ENCODE data around the gene ZNF608.
A peak's percentile ranks its signal among the peaks of the same experiment; 100 is the strongest.

The ZNF608 gene

DNA sequence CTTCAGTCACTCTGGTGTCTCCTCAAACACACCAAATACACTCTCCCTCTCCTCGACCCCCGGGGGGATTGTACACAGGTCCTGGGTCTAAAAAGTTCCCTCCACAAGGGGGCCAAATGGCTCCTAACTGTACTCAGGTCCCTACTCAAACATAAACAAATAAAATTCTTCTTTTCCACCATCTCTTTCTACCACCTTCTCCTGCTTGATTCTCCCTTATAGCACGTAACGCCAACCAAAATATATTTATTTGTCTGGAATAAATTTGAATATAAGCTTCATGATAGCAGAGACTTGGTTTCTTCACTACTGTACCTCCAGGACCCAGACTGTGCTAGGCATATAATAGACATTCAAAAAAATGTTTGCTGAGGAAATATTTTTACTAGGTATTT, 21.4 kb downstream of the ZNF608 start:
- no peaks in the 10 kb centered on the region for H4K20me1 ChIP-seq (ENCODE audit: low read depth, low read length)
- H3K27ac ChIP-seq (ENCODE audit: low read depth, low read length): peak overlapping the region; percentile 98
- H3K79me2 ChIP-seq (ENCODE audit: insufficient read depth, low read length): peaks cover 100% of the 10 kb centered on the region
- peaks cover 56% of the 10 kb centered on the region for H3F3A ChIP-seq (ENCODE audit: insufficient read depth)
- H3K36me3 ChIP-seq (ENCODE audit: low read length): no peaks in the 10 kb centered on the region
- peak overlapping the region; percentile 96 for H3K4me2 ChIP-seq (ENCODE audit: low read depth, low read length, poor library complexity, severe bottlenecking)
- no peaks in the 10 kb centered on the region for H3K27me3 ChIP-seq (ENCODE audit: low read length)
- no peaks in the 10 kb centered on the region for H3K9me2 ChIP-seq (replicated peaks; ENCODE audit: insufficient read depth, low read length)
- peak overlapping the region; percentile 62 for H3K9ac ChIP-seq (ENCODE audit: low read length)
- H2AFZ ChIP-seq (ENCODE audit: low read depth, low read length, severe bottlenecking): no peak overlapping the region
- TF ChIP-seq EZH2phosphoT487 (conservative IDR thresholded peaks at IDR 0.05; ENCODE audit: low read length): no peak
- TF ChIP-seq, protein P1, sequence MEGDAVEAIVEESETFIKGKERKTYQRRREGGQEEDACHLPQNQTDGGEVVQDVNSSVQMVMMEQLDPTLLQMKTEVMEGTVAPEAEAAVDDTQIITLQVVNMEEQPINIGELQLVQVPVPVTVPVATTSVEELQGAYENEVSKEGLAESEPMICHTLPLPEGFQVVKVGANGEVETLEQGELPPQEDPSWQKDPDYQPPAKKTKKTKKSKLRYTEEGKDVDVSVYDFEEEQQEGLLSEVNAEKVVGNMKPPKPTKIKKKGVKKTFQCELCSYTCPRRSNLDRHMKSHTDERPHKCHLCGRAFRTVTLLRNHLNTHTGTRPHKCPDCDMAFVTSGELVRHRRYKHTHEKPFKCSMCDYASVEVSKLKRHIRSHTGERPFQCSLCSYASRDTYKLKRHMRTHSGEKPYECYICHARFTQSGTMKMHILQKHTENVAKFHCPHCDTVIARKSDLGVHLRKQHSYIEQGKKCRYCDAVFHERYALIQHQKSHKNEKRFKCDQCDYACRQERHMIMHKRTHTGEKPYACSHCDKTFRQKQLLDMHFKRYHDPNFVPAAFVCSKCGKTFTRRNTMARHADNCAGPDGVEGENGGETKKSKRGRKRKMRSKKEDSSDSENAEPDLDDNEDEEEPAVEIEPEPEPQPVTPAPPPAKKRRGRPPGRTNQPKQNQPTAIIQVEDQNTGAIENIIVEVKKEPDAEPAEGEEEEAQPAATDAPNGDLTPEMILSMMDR (IDR thresholded peaks at IDR 0.05; ENCODE audit: insufficient read depth, low read length, poor library complexity, severe bottlenecking): peak; percentile 51
- H3K4me3 ChIP-seq (ENCODE audit: insufficient read depth, low read length, poor library complexity, severe bottlenecking): peak overlapping the region; percentile 54
- H3K9me3 ChIP-seq (ENCODE audit: insufficient read depth, low read length): no peaks in the 10 kb centered on the region

DNA sequence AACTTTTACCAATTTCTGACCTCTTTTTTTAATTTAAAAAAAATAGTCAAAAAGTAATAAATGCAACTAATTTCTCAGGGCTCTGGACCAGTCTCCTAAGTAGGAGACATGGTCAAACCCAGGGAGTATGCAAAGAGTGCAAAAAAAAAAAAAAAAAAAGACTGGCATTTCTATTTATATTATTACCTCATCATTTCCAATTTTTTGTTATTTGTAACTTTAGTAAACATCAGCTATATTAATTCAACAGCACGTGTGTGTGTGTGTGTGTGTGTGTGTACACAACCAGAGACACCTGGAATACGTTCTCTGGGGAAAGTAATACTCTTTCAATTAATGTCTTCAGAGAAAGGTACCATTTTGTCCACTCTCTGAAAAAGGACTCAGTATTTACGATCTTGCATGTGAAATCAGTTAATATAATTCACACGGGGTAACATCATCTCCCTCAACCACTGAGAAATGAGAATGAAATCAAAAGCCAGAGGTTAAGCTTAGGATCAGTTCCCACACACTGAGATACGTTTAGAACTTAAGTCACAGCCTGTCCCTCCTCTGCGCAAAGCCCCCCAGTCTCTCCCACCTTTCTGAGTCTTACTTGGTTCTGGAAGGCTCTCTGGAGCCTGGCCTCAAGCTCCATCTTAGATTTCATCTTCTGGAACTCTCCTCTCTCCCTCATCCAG, 21.9 kb downstream of the ZNF608 start:
- peaks cover 100% of the 10 kb centered on the region for H3K79me2 ChIP-seq (ENCODE audit: insufficient read depth, low read length)
- peak overlapping the region; percentile 96 for H3K4me2 ChIP-seq (ENCODE audit: low read depth, low read length, poor library complexity, severe bottlenecking)
- TF ChIP-seq EZH2phosphoT487 (conservative IDR thresholded peaks at IDR 0.05; ENCODE audit: low read length): no peak
- TF ChIP-seq, protein P1 (IDR thresholded peaks at IDR 0.05; ENCODE audit: insufficient read depth, low read length, poor library complexity, severe bottlenecking): no peak

DNA sequence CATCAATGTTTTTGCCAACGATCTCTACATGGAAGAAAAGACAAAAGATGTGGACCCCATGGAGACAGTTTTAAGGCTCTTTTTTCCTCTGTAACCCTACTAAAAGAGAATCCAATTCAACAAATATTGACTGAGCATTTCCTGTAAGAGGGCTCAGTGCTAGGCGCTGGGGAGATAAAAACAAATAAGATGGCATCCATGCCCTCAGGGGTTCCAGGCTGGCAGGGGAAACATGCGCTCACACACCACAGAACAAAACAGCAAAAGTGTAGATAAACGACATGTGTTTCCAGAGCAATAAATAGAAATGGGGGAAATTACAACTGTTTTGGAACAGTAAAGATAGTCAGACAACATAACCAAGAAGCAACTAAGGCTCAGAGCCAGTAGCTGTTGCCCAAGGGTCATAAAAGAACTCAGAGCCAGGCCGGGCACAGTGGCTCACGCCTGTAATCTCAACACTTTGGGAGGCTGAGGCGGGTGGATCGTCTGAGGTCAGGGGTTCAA, 25.2 kb downstream of the ZNF608 start:
- Histone ChIP-seq H3K9ac (ENCODE audit: low read length) (peak overlapping the region; percentile 62), H3K27me3 (ENCODE audit: low read length) (no peaks in the 10 kb centered on the region), H4K20me1 (ENCODE audit: low read depth, low read length) (no peaks in the 10 kb centered on the region), H3K4me3 (ENCODE audit: insufficient read depth, low read length, poor library complexity, severe bottlenecking) (peak overlapping the region; percentile 54), H3K79me2 (ENCODE audit: insufficient read depth, low read length) (peaks cover 100% of the 10 kb centered on the region), H3K27ac (ENCODE audit: low read depth, low read length) (peak overlapping the region; percentile 98), H3F3A (ENCODE audit: insufficient read depth) (peaks cover 71% of the 10 kb centered on the region), H3K9me3 (ENCODE audit: insufficient read depth, low read length) (no peaks in the 10 kb centered on the region), H3K4me2 (ENCODE audit: low read depth, low read length, poor library complexity, severe bottlenecking) (peak overlapping the region; percentile 96), H3K36me3 (ENCODE audit: low read length) (no peaks in the 10 kb centered on the region), H3K9me2 (replicated peaks; ENCODE audit: insufficient read depth, low read length) (no peaks in the 10 kb centered on the region), H2AFZ (ENCODE audit: low read depth, low read length, severe bottlenecking) (no peak overlapping the region)
- TF ChIP-seq, protein P1 (IDR thresholded peaks at IDR 0.05; ENCODE audit: insufficient read depth, low read length, poor library complexity, severe bottlenecking): no peak
- no peak for TF ChIP-seq EZH2phosphoT487 (conservative IDR thresholded peaks at IDR 0.05; ENCODE audit: low read length)

More for the DNA sequence above, 21.9 kb downstream of the ZNF608 start:
- H3K27ac ChIP-seq (ENCODE audit: low read depth, low read length): peak overlapping the region; percentile 98
- H4K20me1 ChIP-seq (ENCODE audit: low read depth, low read length): no peaks in the 10 kb centered on the region
- H3K9ac ChIP-seq (ENCODE audit: low read length): peak overlapping the region; percentile 62
- no peaks in the 10 kb centered on the region for H3K9me3 ChIP-seq (ENCODE audit: insufficient read depth, low read length)
- H3K36me3 ChIP-seq (ENCODE audit: low read length): no peaks in the 10 kb centered on the region
- no peak overlapping the region for H2AFZ ChIP-seq (ENCODE audit: low read depth, low read length, severe bottlenecking)
- peak overlapping the region; percentile 54 for H3K4me3 ChIP-seq (ENCODE audit: insufficient read depth, low read length, poor library complexity, severe bottlenecking)
- H3F3A ChIP-seq (ENCODE audit: insufficient read depth): peaks cover 56% of the 10 kb centered on the region
- no peaks in the 10 kb centered on the region for H3K9me2 ChIP-seq (replicated peaks; ENCODE audit: insufficient read depth, low read length)
- H3K27me3 ChIP-seq (ENCODE audit: low read length): no peaks in the 10 kb centered on the region

Measured in SU-DHL-6 (cell line).